Measurements from ENCODE around the gene ZNF804A.

ZNF804A gene

DNA sequence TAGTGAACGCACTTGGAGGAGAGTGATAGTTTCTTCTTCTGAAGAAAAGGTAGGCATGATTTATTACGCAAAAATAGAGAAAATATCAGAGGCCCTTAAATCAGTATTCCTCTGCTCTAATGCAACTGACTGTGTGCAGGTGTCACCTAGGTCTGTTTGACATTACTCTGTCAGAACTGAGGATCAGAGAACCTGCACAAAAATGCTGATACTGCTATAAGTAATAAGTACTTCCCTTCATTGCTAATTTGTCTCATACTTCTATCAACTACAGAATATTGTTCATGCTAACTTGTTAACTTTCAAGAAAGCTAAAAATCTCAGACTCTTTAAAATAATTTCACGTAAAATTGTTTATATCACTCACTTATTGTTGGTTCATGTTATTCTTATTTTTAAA lies 358.5 kb downstream of the ZNF804A start:
- DNase-seq, result no peak

DNA sequence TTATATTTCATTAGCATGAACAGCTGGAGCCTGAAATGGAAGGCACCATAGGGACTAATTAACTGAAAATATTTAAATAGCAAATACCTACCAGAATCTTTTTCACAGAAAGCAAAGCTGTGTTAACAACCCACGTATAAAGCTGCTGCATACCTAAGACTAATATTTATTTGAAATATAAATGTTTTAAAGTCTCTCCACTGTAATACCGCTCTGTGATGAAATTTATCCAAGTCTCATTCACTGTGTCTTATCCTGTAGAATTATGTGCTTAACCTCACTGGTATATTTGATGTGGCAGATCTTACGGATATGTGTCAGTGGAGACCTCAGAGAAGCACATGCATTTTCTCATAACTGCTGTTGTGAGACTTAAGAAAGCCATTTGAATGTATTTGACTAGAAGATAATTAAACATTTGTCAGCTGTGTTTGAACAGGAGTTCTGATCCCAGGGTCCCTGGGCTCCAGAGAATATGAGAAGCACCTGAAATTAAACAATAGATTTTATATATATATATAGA lies 373.3 kb downstream of the ZNF804A start:
- no peak for DNase-seq
